SK-N-SH (cell line): ENCODE results near the gene CAPN9. TPM values are rescaled to one million over a fixed set of nuclear protein-coding genes. Genes with fewer than 3 reads are reported as not detected.

Experiments used
- CTCF ChIA-PET: fragments of 300-600, 350-600 bp; formaldehyde crosslinking; extraction: SDS; loops from one replicate; lab custom pipeline; 2021; lab: Yijun Ruan, JAX
- POLR2A ChIA-PET: fragments of 350-600 bp; sonication (Branson Sonifier 250); formaldehyde crosslinking; extraction: SDS; loops from one replicate; lab custom pipeline; 2020; ENCODE audit warnings: antibody characterized with exemption, inconsistent platforms; lab: Yijun Ruan, JAX
- DNase-seq: peaks from one replicate; pipeline ENCODE4 v3.0.0; 2012
- H2AFZ ChIP-seq: fragments of 200-600 bp; sonication (generic); 2 replicates; pipeline ENCODE4 v1.8.1; 2016; ENCODE audit warnings: antibody characterized with exemption, mild to moderate bottlenecking, low read depth
- H3F3A ChIP-seq: fragments of 200-600 bp; sonication (generic); replicated peaks from 2 replicates; pipeline ENCODE3; 2016; ENCODE audit warnings: antibody characterized with exemption, mild to moderate bottlenecking; ENCODE audit not compliant: insufficient read depth
- H3K27ac ChIP-seq, 2 experiments: fragments of 200-500 bp in 1 of 2; fragments of 200-600 bp in 1 of 2; sonication (Bioruptor generic) in 1 of 2; sonication (generic), shearing (Covaris generic) in 1 of 2; 2 replicates each; pipeline versions ENCODE4 v1.5.1 to v1.6.1; 2014 to 2016; ENCODE audit warnings: low read depth in 2 of 2, inconsistent platforms in 1 of 2, low read length in 1 of 2, mild to moderate bottlenecking in 1 of 2, mixed read lengths in 1 of 2
- H3K27me3 ChIP-seq: fragments of 200-600 bp; sonication (generic), shearing (Covaris generic); 2 replicates; pipeline ENCODE4 v1.6.1; 2016; ENCODE audit warnings: mixed run types; ENCODE audit not compliant: insufficient read depth
- H3K36me3 ChIP-seq, 2 experiments: fragments of 200-500 bp in 1 of 2; fragments of 200-600 bp in 1 of 2; sonication (Bioruptor generic) in 1 of 2; sonication (generic) in 1 of 2; replicated peaks in 1 of 2; 2 replicates each; pipeline versions ENCODE3 to v1.5.1; 2014 to 2016; ENCODE audit warnings: low read length in 1 of 2, mild to moderate bottlenecking in 1 of 2; ENCODE audit not compliant: insufficient read depth in 2 of 2, control insufficient read depth in 1 of 2
- H3K4me1 ChIP-seq, 2 experiments: fragments of 200-500 bp in 1 of 2; fragments of 200-600 bp in 1 of 2; sonication (Bioruptor generic) in 1 of 2; sonication (generic), shearing (Covaris generic) in 1 of 2; 2 replicates each; pipeline versions ENCODE4 v1.5.1 to v1.6.1; 2014 to 2016; ENCODE audit warnings: low read depth in 1 of 2, low read length in 1 of 2, mixed run types in 1 of 2; ENCODE audit not compliant: insufficient read depth in 2 of 2, control insufficient read depth in 1 of 2
- H3K4me2 ChIP-seq: fragments of 200-600 bp; sonication (generic), shearing (Covaris generic); 2 replicates; pipeline ENCODE4 v1.6.1; 2017; ENCODE audit warnings: mixed run types
- H3K4me3 ChIP-seq, 2 experiments: fragments of 200-500 bp in 1 of 2; fragments of 200-600 bp in 1 of 2; sonication (Bioruptor generic) in 1 of 2; sonication (generic), shearing (Covaris generic) in 1 of 2; 2 replicates each; pipeline versions ENCODE4 v1.5.1 to v1.8.1; 2014 to 2016; ENCODE audit warnings: low read depth in 2 of 2, inconsistent platforms in 1 of 2, low read length in 1 of 2, mild to moderate bottlenecking in 1 of 2, mixed read lengths in 1 of 2, moderate library complexity in 1 of 2
- H3K79me2 ChIP-seq: fragments of 200-600 bp; sonication (generic); 2 replicates; pipeline ENCODE4 v1.8.1; 2017; ENCODE audit warnings: mild to moderate bottlenecking; ENCODE audit not compliant: insufficient read depth
- H3K9ac ChIP-seq: fragments of 200-600 bp; sonication (generic); 2 replicates; pipeline ENCODE4 v1.6.1; 2017; ENCODE audit warnings: mixed run types
- H3K9me2 ChIP-seq: fragments of 200-600 bp; sonication (generic); 2 replicates; pipeline ENCODE4 v1.6.1; 2017; ENCODE audit warnings: mixed run types
- H3K9me3 ChIP-seq: fragments of 200-600 bp; sonication (generic); 2 replicates; pipeline ENCODE4 v1.6.1; 2017; ENCODE audit warnings: mixed run types, mild to moderate bottlenecking, moderate library complexity
- H4K20me1 ChIP-seq: fragments of 200-600 bp; sonication (generic); 2 replicates; pipeline ENCODE4 v1.6.1; 2017; ENCODE audit warnings: mild to moderate bottlenecking, mixed run types; ENCODE audit not compliant: insufficient read depth
- CHD2 ChIP-seq: fragments of 150-350 bp; IDR thresholded peaks from 2 replicates; pipeline ENCODE4 v1.6.1; 2018; ENCODE audit warnings: low read length; ENCODE audit not compliant: partially characterized antibody
- ELF1 ChIP-seq: IDR thresholded peaks from 2 replicates; pipeline ENCODE4 v1.4.0; 2012
- EP300 ChIP-seq, 2 experiments: IDR thresholded peaks; 2 replicates each; pipeline versions ENCODE4 v1.4.0 to v1.6.1; 2012; ENCODE audit warnings: borderline replicate concordance in 1 of 2, low read depth in 1 of 2, low read length in 1 of 2
- EZH2phosphoT487 ChIP-seq: fragments of 200-600 bp; sonication (generic); IDR thresholded peaks from 2 replicates; pipeline ENCODE4 v1.6.1; 2017; ENCODE audit warnings: low read depth, mixed run types, mild to moderate bottlenecking, antibody characterized with exemption, moderate library complexity, borderline replicate concordance
- FOSL2 ChIP-seq: IDR thresholded peaks from 2 replicates; pipeline ENCODE4 v1.4.0; 2012; ENCODE audit warnings: low read depth, mild to moderate bottlenecking, moderate library complexity, borderline replicate concordance
- FOXJ3 ChIP-seq: sonication (generic); formaldehyde crosslinking; IDR thresholded peaks from 2 replicates; pipeline ENCODE4 v1.5.1; 2020; ENCODE audit warnings: mild to moderate bottlenecking, missing genetic modification reagents
- GATA2 ChIP-seq: sonication (generic); formaldehyde crosslinking; IDR thresholded peaks from 2 replicates; pipeline ENCODE4 v1.5.0; 2020; ENCODE audit warnings: mild to moderate bottlenecking, missing genetic modification reagents
- JUND ChIP-seq: IDR thresholded peaks from 2 replicates; pipeline ENCODE4 v1.4.0; 2012
- MEF2A ChIP-seq: IDR thresholded peaks from 2 replicates; pipeline ENCODE4 v1.4.0; 2012; ENCODE audit warnings: low read depth, borderline replicate concordance
- MXI1 ChIP-seq: IDR thresholded peaks from 2 replicates; pipeline ENCODE4 v1.6.1; 2012; ENCODE audit warnings: mild to moderate bottlenecking, low read depth, low read length, improper control_type of control experiment
- NFIC ChIP-seq: IDR thresholded peaks from 2 replicates; pipeline ENCODE4 v1.4.0; 2012; ENCODE audit warnings: borderline replicate concordance
- NRF1 ChIP-seq: IDR thresholded peaks from 2 replicates; pipeline ENCODE4 v1.6.1; 2012; ENCODE audit warnings: low read depth, mild to moderate bottlenecking, low read length
- POLR2AphosphoS5 ChIP-seq: IDR thresholded peaks from 2 replicates; pipeline ENCODE4 v1.6.1; 2012; ENCODE audit warnings: low read depth, low read length
- RAD21 ChIP-seq: IDR thresholded peaks from 2 replicates; pipeline ENCODE4 v1.6.1; 2012; ENCODE audit warnings: mild to moderate bottlenecking, low read length
- RCOR1 ChIP-seq: fragments of 150-350 bp; IDR thresholded peaks from 2 replicates; pipeline ENCODE4 v1.6.1; 2017; ENCODE audit warnings: antibody characterized with exemption, low read length
- RFX5 ChIP-seq: IDR thresholded peaks from 2 replicates; pipeline ENCODE4 v1.6.1; 2012; ENCODE audit warnings: mild to moderate bottlenecking, improper control_type of control experiment, low read length
- RXRA ChIP-seq: IDR thresholded peaks from 2 replicates; pipeline ENCODE4 v1.4.0; 2012; ENCODE audit warnings: low read depth, mild to moderate bottlenecking, borderline replicate concordance
- SIN3A ChIP-seq: IDR thresholded peaks from 2 replicates; pipeline ENCODE4 v1.6.1; 2012; ENCODE audit warnings: low read depth, mild to moderate bottlenecking, low read length, moderate library complexity, borderline replicate concordance
- SMC3 ChIP-seq: IDR thresholded peaks from 2 replicates; pipeline ENCODE4 v1.6.1; 2012; ENCODE audit warnings: low read depth, low read length, improper control_type of control experiment
- TAF1 ChIP-seq: IDR thresholded peaks from 2 replicates; pipeline ENCODE4 v1.6.1; 2012; ENCODE audit warnings: low read depth, mild to moderate bottlenecking, low read length, moderate library complexity, borderline replicate concordance
- TEAD4 ChIP-seq: IDR thresholded peaks from 2 replicates; pipeline ENCODE4 v1.4.0; 2012; ENCODE audit warnings: mild to moderate bottlenecking, borderline replicate concordance; ENCODE audit not compliant: insufficient read depth
- YY1 ChIP-seq: IDR thresholded peaks from 2 replicates; pipeline ENCODE4 v1.4.0; 2012; ENCODE audit warnings: low read depth, mild to moderate bottlenecking
- whole genome bisulfite sequencing: methylation state at CpG from one replicate; pipeline ENCODE4 v1.1.6; 2017; ENCODE audit warnings: low lambda C conversion rate; 5-methylcytosine and 5-hydroxymethylcytosine counted together
- polyA plus RNA-seq, 3 experiments: library from polyadenylated mRNA; depleted of rRNA; stranded (reverse); fragments of >200 nt; gene quantifications; 2 replicates each; pipeline ENCODE4 v1.2.3, GENCODE V29; 2012
- TF ChIP-seq, protein P1 (sequence below): fragments of 150-350 bp; IDR thresholded peaks from 2 replicates; pipeline ENCODE4 v1.6.1; 2017; ENCODE audit warnings: antibody characterized with exemption, low read length, low read depth, borderline replicate concordance
- TF ChIP-seq, protein P2 (sequence below): IDR thresholded peaks from 2 replicates; pipeline ENCODE4; 2012
- TF ChIP-seq, protein P3 (sequence below): IDR thresholded peaks from 2 replicates; pipeline ENCODE4 v1.4.0; 2012; ENCODE audit warnings: low read depth
- TF ChIP-seq, protein P4 (sequence below): IDR thresholded peaks from 2 replicates; pipeline ENCODE4 v1.4.0; 2012; ENCODE audit warnings: low read depth, borderline replicate concordance
- TF ChIP-seq, protein P5 (sequence below): IDR thresholded peaks from 2 replicates; pipeline ENCODE4 v1.6.1; 2012; ENCODE audit warnings: mild to moderate bottlenecking, low read depth, low read length, moderate library complexity
- TF ChIP-seq, protein P6 (sequence below): fragments of 150-350 bp; IDR thresholded peaks from 2 replicates; pipeline ENCODE4 v1.6.1; 2016; ENCODE audit warnings: mild to moderate bottlenecking, low read depth, low read length

CAPN9 gene
- polyA plus RNA-seq, 1 of the 3 experiments (the other 2 are of a cell fraction), result not detected

DNA sequence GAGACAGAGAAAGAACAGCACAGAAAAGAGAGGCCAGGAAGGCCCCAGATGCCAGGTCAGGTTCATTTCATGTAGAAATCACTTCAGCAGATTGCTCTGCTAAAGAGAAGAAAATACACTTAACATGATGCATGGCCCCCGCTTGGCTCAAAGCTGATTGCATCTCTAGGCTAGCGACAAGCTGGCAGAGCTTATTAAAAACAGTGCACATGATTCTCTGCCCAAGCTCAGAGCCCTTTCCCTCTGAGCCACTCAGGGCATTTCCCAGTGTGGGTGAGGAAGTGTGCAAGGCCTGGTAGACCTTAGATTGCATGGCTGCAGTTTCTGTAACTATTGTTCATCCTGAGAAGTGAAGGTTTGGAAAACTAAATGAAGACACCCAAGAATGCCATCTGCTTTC lies 3.3 kb upstream of the CAPN9 start:
- Histone ChIP-seq H3K9me3 (no peaks in the 10 kb centered on the region), H3K27ac (peak overlapping the region in 1 of 2 experiments; percentile 71; a peak in 2 of 4 replicates), H3K27me3 (no peaks in the 10 kb centered on the region), H3K9ac (no peak overlapping the region), H3K9me2 (no peaks in the 10 kb centered on the region), H3K4me2 (no peak overlapping the region), H4K20me1 (no peaks in the 10 kb centered on the region), H3K4me1 (peaks cover 0 to 14% of the 10 kb centered on the region in 2 experiments; a peak in 1 of 4 replicates), H3K79me2 (no peaks in the 10 kb centered on the region), H3K36me3 (no peaks in the 10 kb centered on the region), H3K4me3 (no peak overlapping the region), H2AFZ (no peak overlapping the region), H3F3A (no peaks in the 10 kb centered on the region)
- POLR2A ChIA-PET, result interaction anchor here (0.7 kb wide), 1 partner anchor 15 kb away, joined by 3 read pairs; no protein-coding TSS in a partner anchor
- CTCF ChIA-PET, result interaction anchor here (0.9 to 2.3 kb wide), 4 partner anchors 9 to 101 kb away, joined by 3 to 7 read pairs (median 6); no protein-coding TSS in a partner anchor
- 15% methylated on average over 2 of the region's 2 CpGs for WGBS
- peak; percentile 65 for DNase-seq
- TF ChIP-seq CHD2 (peak; percentile 49), TEAD4 (no peak), ELF1 (no peak), FOXJ3 (CRISPR knock-in tag) (no peak), POLR2AphosphoS5 (no peak), NRF1 (no peak), RFX5 (no peak), SMC3 (no peak; the same call in 1 of the 2 replicates), EZH2phosphoT487 (no peak), EP300 (IDR thresholded peaks at IDR 0.05; ENCODE audit: borderline replicate concordance in 1 of 2, low read depth in 1 of 2, low read length in 1 of 2) (peak in 1 of 2 experiments; percentile 66; a peak in 1 of 4 replicates), TAF1 (no peak), GATA2 (CRISPR knock-in tag) (peak; percentile 88), MEF2A (no peak), FOSL2 (no peak), RCOR1 (peak; percentile 38; the same call in 1 of the 2 replicates), MXI1 (peak; percentile 72; the same call in 1 of the 2 replicates), NFIC (no peak), RXRA (no peak), JUND (no peak), SIN3A (no peak), RAD21 (peak; percentile 31; the same call in 1 of the 2 replicates), YY1 (no peak)
- TF ChIP-seq, protein P1, sequence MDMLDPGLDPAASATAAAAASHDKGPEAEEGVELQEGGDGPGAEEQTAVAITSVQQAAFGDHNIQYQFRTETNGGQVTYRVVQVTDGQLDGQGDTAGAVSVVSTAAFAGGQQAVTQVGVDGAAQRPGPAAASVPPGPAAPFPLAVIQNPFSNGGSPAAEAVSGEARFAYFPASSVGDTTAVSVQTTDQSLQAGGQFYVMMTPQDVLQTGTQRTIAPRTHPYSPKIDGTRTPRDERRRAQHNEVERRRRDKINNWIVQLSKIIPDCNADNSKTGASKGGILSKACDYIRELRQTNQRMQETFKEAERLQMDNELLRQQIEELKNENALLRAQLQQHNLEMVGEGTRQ, result no peak
- TF ChIP-seq, protein P2, sequence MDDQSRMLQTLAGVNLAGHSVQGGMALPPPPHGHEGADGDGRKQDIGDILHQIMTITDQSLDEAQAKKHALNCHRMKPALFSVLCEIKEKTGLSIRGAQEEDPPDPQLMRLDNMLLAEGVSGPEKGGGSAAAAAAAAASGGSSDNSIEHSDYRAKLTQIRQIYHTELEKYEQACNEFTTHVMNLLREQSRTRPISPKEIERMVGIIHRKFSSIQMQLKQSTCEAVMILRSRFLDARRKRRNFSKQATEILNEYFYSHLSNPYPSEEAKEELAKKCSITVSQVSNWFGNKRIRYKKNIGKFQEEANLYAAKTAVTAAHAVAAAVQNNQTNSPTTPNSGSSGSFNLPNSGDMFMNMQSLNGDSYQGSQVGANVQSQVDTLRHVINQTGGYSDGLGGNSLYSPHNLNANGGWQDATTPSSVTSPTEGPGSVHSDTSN, result no peak
- TF ChIP-seq, protein P3, sequence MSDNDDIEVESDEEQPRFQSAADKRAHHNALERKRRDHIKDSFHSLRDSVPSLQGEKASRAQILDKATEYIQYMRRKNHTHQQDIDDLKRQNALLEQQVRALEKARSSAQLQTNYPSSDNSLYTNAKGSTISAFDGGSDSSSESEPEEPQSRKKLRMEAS, result no peak
- TF ChIP-seq, protein P4, sequence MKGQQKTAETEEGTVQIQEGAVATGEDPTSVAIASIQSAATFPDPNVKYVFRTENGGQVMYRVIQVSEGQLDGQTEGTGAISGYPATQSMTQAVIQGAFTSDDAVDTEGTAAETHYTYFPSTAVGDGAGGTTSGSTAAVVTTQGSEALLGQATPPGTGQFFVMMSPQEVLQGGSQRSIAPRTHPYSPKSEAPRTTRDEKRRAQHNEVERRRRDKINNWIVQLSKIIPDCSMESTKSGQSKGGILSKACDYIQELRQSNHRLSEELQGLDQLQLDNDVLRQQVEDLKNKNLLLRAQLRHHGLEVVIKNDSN, result no peak
- TF ChIP-seq, protein P5, sequence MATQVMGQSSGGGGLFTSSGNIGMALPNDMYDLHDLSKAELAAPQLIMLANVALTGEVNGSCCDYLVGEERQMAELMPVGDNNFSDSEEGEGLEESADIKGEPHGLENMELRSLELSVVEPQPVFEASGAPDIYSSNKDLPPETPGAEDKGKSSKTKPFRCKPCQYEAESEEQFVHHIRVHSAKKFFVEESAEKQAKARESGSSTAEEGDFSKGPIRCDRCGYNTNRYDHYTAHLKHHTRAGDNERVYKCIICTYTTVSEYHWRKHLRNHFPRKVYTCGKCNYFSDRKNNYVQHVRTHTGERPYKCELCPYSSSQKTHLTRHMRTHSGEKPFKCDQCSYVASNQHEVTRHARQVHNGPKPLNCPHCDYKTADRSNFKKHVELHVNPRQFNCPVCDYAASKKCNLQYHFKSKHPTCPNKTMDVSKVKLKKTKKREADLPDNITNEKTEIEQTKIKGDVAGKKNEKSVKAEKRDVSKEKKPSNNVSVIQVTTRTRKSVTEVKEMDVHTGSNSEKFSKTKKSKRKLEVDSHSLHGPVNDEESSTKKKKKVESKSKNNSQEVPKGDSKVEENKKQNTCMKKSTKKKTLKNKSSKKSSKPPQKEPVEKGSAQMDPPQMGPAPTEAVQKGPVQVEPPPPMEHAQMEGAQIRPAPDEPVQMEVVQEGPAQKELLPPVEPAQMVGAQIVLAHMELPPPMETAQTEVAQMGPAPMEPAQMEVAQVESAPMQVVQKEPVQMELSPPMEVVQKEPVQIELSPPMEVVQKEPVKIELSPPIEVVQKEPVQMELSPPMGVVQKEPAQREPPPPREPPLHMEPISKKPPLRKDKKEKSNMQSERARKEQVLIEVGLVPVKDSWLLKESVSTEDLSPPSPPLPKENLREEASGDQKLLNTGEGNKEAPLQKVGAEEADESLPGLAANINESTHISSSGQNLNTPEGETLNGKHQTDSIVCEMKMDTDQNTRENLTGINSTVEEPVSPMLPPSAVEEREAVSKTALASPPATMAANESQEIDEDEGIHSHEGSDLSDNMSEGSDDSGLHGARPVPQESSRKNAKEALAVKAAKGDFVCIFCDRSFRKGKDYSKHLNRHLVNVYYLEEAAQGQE, result no peak
- TF ChIP-seq, protein P6, sequence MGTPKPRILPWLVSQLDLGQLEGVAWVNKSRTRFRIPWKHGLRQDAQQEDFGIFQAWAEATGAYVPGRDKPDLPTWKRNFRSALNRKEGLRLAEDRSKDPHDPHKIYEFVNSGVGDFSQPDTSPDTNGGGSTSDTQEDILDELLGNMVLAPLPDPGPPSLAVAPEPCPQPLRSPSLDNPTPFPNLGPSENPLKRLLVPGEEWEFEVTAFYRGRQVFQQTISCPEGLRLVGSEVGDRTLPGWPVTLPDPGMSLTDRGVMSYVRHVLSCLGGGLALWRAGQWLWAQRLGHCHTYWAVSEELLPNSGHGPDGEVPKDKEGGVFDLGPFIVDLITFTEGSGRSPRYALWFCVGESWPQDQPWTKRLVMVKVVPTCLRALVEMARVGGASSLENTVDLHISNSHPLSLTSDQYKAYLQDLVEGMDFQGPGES, result no peak
